CD4-positive, alpha-beta T cell treated with Interleukin-6 at 100 ng/mL for 8 hours (primary cell): Measurements from ENCODE around the gene C12orf42.

Source experiments
- DNase-seq: peaks from one replicate; pipeline ENCODE4 v3.0.0-alpha.2; 2020; ENCODE audit warnings: mixed read lengths, low spot score

The C12orf42 gene

DNA sequence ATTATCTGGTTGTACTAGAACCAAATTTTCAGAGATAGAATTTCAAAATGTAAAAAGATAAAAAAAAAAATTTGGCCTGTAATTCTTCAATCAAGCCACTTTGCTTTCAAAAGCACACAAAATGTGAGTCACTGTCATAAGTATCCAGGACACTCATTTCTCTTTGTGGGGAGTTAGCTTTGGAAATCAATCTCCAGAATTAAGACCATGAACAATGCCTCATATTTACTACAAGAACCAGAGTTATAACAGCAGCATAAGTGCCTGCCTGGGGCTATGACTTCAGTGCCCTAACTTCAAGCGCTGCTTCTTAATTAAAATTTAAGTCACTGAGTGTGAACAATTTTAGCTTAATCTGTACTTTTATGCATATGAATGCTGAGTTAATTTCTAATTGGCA lies 162.1 kb downstream of the C12orf42 start:
- DNase-seq, result no peak

DNA sequence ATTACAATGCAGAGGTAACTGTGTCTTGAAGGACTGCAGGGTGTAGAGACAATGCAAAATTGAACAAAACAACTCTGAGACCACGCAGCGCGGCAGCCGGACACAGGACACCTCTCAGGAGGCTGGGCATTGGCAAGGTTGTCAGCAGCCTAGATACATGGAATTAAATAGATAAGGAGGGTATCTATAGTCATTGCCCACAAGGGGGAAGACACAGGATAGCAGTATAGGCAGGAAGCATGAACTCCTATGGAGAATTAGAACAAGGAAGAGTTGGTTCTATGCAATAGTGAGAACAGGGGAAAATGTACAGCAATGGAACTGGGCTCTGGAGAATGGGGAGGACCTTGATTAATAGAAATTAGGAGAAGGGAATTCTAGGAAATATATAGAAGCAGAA lies 164.1 kb downstream of the C12orf42 start:
- DNase-seq, result no peak

DNA sequence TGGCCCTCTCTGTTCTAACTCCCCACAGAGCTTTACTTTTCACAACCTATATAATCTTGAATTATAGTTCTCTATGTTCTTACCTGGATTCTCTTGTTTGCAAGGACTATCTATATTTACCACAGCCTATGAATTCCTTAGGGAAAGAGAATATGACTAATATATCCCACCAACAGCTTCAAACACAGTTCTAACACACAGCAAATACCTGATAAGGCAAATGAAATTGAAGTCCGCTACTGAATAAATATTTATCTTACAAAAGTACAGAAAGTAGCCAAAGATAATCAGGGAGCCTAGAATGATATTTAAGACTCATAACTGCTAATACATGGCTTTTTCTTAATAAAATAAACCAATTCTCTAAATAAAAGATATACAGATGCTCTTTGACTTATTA lies 165.1 kb downstream of the C12orf42 start:
- no peak for DNase-seq

DNA sequence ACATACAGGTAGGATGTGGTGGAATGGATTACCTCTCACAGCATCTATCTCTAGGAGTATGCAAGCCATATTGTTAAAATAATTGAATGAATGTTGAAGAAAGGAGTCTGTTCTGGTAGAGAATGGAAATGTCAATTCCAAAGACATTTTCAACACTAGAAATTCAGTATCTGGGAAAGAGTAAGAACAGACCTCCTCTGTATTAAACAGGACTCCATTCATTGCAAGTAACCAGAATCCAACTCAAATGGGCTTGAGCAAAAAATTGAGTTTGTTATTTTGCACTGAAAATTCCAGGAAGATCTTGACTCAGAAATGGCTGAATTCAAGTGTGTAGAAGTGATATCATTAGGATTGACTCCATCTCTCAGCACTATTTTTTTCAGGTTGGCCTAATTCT lies 168.1 kb downstream of the C12orf42 start:
- no peak for DNase-seq

DNA sequence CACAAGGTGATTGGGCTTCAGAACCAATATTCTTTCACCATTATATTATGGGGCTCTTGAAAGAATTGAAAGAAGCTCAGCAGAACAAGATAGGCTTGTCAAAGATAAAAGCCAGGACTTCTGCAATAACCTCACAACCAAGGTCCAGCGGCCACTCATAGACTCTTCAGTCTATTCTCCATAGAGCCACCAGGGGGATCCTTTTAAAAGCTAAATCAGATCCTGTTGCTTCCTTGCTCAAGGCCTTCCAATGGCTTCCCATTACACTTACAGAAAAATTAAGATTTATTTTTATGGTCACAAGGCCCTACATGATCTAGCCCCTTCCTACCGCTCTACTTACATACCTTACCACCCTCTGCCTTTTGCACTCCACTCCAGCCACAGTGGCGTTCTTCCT lies 169.6 kb downstream of the C12orf42 start:
- no peak for DNase-seq

DNA sequence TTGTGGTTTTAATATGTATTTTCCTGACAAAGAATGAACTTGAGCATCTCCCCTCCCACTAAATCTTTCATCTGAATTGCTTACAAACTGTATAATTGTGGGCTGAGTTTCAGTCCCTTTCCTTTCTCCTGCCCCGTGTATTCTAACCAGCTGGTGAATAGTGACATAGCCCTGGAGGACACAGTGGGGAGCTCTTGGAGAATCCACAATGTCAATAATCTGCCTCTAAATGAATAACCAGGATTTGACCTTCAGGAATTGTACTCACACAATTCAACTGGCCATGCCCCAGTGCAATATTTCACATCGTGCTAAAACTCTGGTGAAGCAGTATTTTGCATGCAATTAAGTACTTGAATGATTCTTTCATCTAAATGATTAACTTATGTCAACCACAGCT lies 177.2 kb downstream of the C12orf42 start:
- no peak for DNase-seq

GRCh38 chr12:103317220-103317619 lies 178.5 kb downstream of the C12orf42 start:
- no peak for DNase-seq

DNA sequence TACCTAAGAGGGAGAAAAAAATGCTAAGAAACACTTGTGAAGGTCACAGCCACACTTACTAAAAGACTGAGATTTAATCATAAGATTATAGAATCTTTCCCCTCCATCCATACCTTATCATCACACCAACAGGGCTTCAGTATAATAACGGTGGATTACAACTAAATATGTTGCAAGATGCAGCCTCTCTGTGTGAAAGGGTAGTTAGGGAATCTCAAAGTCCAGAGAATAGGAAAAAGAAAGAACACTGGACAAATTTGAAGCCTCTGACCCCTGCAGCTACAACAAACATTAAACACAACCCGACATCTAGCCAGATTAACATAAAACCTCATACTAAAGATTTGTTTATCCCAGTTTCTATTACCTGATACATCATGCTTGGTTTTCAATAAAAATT lies 181.0 kb downstream of the C12orf42 start:
- DNase-seq, result no peak

GRCh38 chr12:103313894-103314293 lies 181.9 kb downstream of the C12orf42 start:
- no peak for DNase-seq

GRCh38 chr12:103312742-103313354 lies 182.9 kb downstream of the C12orf42 start:
- no peak for DNase-seq

GRCh38 chr12:103310546-103311270 lies 185.1 kb downstream of the C12orf42 start:
- no peak for DNase-seq

DNA sequence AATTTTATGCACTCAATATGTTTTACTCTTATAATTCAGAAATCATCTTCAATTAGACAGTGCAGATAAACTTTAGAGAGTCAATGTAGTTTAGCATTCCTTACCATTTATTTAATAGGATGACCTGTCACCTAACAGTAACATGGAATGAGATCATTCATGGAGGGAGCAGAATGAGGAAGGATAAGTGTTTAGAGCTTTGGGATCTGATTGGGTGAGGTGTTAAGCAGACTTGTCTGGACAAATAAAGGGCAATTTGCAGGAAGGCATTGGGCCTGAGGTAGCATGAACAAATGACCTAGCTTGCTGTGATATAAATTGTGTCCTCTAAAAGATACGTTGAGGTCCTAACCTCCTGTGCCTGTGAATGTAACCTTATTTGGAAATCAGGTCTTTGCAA lies 187.4 kb downstream of the C12orf42 start:
- DNase-seq, result no peak

DNA sequence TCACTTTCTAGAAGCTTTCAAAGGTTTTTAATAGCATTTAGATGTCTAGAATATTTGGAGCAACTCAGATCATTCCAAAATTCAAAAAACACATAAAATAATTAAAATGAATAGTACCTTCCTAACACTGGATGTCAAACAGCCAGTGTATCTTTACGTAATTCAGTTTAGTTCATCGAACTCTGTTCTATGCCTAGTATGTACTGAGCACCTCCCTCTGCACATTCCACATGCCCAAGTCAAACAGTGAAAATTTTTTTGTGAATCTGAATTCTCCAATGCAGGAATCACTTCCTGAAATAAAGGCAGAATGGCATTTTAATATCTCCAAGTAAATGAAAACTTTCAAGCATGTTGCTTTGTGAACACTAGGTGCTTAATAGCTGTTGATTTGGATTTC lies 192.3 kb downstream of the C12orf42 start:
- no peak for DNase-seq

DNA sequence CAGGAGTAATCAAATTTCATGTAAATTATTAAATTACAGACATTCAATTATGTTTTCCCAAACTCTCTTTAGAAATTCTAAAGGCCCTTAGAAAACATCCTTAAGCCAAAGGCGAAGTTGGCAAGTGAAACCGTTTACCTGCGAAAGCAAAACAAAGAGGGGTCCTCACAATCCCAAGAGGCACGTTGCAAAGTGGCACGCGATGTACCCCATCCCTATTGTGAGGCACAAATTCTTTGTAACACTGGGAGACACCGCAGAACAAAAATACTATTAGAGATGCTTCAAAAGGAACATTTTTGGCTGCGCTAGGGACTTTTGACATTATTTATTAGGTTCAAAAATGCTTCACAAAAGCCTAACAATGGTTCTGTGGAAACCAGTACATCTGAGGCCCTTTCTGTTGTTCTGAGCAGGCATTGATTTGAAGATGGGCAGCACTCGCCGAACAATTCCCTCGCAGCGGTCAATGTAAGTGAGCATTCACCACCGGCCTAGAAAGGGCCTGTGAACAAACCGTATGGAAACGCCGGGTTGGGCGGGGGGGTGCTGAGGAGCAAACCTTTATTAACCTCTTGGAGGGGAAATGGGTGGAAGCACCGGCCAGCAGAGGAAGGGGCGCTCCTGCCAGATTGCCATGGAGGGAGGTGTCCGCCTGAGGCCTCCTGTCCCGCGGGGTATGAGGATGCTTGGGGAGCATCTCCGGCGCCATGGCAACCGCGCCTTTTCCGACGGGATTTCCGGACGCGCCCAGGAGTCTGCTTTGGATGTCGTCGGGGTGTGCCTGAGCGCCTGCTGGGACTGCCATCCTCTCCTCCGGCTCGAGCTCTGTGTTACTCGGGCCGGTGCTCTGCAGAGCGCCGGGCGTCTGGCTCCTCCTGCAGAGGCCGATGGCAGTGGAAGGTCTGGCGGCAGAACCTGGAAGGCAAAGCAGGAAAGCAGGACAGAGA lies 193.9 kb downstream of the C12orf42 start:
- DNase-seq, result no peak

- no peak for DNase-seq
Observed at GRCh38 chr12:103288016-103288415, 207.8 kb downstream of the C12orf42 start.

- DNase-seq, result no peak
Observed at GRCh38 chr12:103282124-103282523, 213.6 kb downstream of the C12orf42 start.

DNA sequence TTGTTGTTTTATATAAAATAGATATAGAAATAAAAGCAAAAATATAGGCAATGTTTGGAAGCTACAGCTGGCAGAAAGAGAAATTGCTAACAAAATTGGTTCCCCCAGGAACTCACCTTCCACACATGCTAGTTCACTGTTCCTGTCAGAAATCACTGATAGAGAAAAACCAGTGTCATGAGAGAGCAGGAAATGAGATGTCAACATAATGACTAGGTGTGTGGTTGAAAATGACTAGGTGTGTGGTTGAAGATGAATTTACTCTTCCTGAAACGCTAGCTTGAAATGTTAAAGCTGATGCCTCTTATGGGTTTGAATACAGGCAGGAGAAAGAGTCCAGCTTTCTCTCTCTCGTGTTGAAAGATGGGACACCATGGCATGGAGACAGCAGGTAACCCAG lies 216.3 kb downstream of the C12orf42 start:
- DNase-seq, result no peak

DNA sequence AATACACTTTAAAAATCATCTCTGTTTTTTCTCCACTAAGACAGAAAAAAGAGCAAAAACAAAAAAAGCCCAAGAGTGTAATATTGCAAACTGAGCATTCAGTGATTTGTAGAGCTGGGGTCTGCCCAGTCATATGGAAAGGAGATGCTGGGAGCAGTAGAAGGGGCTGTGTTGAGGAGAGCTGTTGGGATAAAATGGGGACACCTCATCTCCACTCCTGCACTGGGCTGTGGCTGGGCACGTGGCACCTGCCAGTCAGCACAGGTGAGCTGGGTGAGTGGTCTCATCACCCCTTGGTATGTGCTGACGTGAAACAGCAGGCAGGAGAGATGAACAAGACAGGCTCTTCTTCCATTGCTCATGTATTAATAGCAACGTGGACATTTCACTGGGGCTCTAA lies 217.4 kb downstream of the C12orf42 start:
- DNase-seq, result no peak

GRCh38 chr12:103273645-103274044 lies 222.1 kb downstream of the C12orf42 start:
- DNase-seq, result no peak

DNA sequence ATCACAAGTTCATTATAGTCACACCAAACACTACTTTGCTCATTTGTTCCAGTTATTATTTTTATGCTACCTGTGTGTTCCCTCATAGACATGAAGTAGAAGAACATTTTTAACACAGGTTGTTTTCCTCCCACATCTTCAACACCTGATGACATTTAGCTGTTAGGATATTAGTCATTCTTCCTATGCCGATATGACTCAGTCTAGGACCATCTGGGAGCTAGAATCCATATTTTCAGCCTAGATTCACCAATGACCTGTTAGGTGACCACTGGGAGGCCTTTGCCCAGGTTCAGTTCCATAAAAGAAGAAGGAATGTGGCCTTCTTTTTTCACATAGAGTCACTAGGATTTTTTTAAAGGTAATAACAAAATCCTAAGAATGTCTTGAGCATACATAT lies 222.8 kb downstream of the C12orf42 start:
- no peak for DNase-seq

DNA sequence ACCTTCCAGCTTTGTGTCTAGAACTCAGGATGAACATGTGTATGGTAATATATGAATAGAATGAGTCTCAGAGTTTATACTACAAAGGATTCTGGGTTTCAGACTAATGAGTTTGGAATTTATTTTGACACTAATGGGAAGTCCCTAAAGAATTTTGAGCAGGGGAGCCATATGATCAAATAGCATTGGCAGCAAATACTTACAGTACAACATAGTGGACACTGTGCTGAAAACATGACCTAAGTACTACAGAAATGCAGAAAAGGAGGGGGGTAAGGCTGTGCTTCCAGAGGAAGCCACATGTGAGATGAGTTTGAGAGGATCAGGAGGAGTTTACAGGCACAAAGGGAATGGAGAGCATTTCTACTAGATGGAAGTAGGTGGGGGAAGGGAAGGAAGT lies 225.8 kb downstream of the C12orf42 start:
- DNase-seq, result no peak

DNA sequence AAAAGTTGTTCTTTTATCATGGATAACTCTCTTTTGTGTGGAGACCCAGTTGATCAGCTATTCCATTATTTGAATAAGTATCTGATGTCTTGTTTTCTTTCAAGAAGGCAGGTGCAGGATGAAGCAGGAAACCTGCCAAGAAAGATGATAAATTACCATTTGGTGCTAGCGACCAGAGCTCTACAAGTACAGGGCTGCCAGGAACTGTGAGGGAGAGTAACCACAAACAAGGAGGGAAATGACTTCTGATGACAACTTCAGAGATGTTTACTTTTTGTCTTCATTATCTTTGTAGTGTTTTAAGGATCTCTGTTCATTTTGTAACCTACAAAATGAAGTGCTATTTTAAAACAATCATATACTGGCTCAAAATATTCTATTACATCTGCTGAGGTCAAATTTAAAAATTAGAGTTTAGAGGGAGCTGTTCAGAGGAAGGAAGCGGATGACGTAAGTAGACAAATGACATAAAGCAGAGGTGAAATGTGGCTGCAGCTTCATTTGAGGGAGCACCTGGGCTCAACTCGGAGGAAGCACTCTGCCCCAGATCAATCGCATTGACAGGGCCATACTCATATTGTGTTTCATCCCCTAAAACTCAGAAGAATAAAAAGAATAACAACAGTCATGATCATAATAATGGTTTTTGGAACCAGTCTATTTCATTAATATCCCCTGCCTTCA lies 226.8 kb downstream of the C12orf42 start:
- no peak for DNase-seq
